T-helper 22 cell (primary cell): ENCODE data around the gene ARFGAP2.
"Not testable (repeated sequence)": the region's sequence is repeated elsewhere in the genome, so short reads cannot be mapped to it uniquely, and the experiment has no call there.

ENCODE experiments used
- DNase-seq: peaks from one replicate; pipeline ENCODE4 v3.0.0-alpha.2; 2020; ENCODE audit warnings: low read depth

The ARFGAP2 gene

GRCh38 chr11:47176328-47177228 lies at the start of gene ARFGAP2:
Gene ARFGAP2, minus strand, starts transcription at chr11:47176879. Its CDS starts 26 bp downstream, at chr11:47176853.
- DNase-seq = peak; percentile 94

GRCh38 chr11:47225552-47226400 lies 49.1 kb upstream of the ARFGAP2 start:
- no peak for DNase-seq

DNA sequence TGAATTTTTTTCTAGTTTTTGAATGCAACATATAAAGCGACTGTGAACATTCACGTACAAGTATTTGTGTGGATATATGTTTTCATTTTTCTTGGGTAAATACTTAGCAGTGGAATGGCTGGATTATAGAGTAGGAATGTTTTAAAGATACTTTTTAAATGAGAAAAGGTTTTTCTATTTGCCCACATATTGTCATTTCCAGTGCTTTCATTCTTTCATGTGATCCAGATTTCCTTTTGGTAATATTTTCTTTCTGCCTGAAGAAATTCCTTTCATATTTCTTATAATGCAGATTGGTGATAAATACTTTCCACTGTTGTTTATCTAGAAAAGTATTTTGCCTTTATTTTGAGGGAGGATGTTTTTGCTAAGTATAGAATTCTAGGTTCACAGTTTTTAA lies 46.0 kb upstream of the ARFGAP2 start:
- DNase-seq = no peak

- DNase-seq = no peak
Measured at GRCh38 chr11:47220401-47220821, 43.7 kb upstream of the ARFGAP2 start.

GRCh38 chr11:47216121-47216798 lies 39.6 kb upstream of the ARFGAP2 start:
- peak; percentile 29 for DNase-seq

- DNase-seq = no peak
Measured at GRCh38 chr11:47215366-47215910, 38.8 kb upstream of the ARFGAP2 start.

GRCh38 chr11:47213950-47214565 lies 37.4 kb upstream of the ARFGAP2 start:
- peak; percentile 78 for DNase-seq

GRCh38 chr11:47212938-47213337 lies 36.3 kb upstream of the ARFGAP2 start:
- no peak for DNase-seq

DNA sequence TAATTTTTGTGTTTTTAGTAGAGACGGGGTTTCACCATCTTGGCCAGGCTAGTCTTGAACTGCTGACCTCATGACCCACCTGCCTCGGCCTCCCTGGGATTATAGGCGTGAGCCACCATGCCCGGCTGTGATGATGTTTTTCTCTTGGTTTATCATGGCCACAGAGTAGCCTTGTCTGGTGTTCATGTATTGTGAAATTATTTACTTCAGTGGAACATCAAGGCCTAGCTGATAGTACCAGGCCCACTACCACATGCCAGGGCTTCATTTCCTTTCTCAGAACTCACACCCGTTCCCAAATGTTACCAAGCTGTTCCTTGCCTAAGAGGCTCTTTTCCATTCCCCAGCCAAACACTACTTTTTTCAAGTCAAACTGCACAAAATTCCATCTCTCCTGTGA lies 31.9 kb upstream of the ARFGAP2 start:
- DNase-seq = no peak

DNA sequence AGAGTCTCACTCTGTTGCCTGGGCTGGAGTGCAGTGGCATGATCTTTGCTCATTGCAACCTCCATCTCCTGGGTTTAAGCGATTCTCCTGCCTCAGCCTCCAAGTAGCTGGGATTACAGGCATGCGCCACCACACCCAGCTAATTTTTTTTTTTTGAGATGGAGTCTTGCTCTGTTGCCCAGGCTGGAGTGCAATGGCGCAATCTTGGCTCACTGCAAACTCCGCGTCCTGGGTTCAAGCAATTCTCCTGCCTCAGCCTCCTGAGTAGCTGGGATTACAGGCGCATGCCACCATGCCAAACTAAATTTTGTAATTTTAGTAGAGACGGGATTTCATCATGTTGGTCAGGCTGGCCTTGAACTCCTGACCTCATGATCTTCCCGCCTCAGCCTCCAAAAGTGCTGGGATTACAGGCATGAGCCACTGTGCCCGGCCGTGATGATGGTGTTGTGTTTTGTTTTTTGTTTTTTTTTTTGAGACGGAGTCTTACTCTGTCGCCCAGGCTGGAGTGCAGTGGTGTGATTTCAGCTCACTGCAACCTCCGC lies 31.4 kb upstream of the ARFGAP2 start:
- DNase-seq = not testable (repeated sequence)

DNA sequence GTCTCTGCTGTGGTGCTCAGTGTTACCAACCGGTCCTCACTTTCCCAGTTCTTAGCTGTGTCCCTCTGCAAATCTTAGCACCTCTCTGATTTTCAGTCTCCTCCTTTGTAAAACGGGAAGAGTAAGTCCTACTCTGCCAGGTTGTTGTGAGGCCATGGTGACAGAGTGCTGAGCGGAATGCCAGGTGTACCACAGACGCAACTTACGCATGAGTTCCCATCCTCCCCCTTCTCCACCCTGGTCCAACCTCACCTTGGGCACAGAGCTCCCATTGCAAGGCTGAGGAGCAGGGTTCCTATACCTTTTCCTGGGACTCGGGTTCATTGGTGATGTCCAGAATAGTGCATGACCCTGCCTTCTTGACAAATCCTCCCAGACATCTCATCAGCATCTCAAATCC lies 30.8 kb upstream of the ARFGAP2 start:
- no peak for DNase-seq

- DNase-seq = not testable (repeated sequence)
Measured at GRCh38 chr11:47206577-47206976, 29.9 kb upstream of the ARFGAP2 start.

DNA sequence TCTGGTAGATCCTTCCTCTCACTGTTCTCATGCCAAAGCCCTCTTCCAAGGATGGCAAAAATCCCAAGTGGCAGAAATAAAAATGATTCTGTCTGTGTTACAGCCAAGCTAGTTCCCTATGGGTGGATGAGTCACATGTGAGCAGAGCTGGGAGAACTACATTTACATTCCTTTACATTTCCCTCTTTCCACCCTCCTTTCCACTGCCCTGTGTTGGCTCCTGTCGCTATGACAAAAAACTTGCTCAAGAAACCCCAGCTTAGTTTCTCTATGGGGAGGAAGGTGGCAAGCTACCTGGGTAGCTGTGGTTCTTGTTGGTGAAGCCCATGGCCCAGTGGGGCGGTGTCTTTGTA lies 27.9 kb upstream of the ARFGAP2 start:
- no peak for DNase-seq

DNA sequence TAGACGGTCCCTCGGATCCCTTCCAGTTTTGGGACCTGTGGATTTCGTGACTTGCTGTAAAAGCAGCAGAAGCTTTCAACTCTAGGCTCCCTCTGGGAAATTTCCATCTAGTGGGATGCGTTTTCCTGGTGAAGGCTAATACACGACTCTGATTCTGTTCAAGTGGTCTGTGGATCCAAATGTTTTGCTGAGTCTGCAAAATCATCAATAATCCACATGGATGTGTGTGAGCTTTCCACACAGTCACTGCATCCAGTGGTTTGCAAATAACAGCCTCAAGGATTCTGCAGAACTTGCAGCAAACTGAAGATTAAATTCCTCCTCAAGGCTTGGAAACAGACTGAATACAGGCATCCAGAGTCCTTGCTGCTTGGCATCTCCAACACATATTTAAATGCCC lies 25.9 kb upstream of the ARFGAP2 start:
- no peak for DNase-seq

- no peak for DNase-seq
Measured at GRCh38 chr11:47201015-47201414, 24.3 kb upstream of the ARFGAP2 start.

DNA sequence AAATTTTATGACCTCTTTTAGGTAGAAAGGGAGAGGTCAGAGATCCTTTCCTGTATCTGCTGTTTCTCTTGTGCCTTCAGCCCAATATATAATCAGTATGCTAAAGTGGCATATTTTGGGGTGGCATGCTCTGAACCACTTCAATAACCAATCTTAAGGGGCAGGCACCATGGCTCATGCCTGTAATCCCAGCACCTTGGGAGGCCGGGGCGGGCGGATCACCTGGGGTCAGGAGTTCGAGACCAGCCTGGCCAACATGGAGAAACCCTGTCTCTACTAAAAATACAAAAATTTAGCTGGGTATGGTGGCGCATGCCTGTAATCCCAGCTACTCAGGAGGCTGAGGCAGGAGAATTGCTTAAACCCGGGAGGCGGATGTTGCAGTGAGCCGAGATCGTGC lies 21.5 kb upstream of the ARFGAP2 start:
- DNase-seq = not testable (repeated sequence)

DNA sequence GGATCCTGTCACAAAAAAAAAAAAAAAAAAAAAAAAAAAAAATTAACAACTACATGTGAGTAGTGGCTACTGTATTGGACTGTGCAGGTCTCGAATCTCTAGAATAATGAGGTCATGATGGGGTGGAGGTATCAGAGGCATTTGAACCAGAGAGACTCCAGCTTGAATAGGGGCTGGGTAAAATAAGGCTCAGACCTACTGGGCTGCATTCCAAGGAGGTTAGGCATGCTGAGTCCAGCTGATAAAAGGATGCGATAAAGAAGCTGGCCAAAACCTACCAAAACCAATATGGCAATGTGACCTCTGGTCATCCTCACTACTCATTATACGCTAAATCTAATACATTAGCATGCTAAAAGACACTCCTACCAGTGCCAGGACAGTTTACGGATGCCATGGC lies 15.4 kb upstream of the ARFGAP2 start:
- no peak for DNase-seq

DNA sequence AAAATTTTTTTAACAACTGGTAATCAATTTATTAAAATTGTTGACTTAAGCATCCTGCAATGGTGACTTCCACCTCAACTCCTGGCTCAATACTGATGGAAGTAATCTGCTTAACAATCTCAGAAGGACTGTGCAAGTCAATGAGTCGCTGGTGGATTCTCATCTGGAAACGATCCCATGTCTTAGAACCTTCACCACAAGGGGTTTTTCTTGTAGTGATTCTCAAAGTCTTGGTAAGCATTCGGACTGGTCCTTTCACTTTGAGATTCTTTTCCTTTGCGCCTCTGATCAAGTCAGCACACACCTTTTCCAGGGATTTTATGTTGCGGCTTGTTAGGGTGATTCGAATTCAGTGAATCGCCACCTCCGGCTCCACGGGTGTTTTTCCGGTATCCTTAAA lies 14.5 kb upstream of the ARFGAP2 start:
- not testable (repeated sequence) for DNase-seq

GRCh38 chr11:47189100-47189834 lies 12.6 kb upstream of the ARFGAP2 start:
- no peak for DNase-seq

DNA sequence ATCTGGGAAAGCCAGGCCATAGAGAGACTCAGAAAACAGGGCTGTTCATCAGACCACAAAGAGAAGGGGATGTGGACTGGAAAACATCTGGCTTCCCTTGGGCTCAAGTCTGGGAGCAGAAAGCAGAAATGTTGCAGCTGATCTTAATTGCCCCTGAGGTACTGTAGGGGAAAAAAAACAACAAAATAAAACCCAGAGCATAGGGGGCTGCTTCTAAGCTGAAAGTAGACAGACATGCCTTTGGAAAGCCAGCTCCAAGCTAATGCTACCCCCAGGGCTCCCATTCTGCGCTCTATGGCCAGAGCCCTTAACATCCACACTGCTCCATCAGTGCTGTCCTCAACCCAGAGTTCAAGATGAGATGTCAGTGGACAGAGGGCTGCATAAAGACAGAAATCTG lies 11.6 kb upstream of the ARFGAP2 start:
- no peak for DNase-seq

DNA sequence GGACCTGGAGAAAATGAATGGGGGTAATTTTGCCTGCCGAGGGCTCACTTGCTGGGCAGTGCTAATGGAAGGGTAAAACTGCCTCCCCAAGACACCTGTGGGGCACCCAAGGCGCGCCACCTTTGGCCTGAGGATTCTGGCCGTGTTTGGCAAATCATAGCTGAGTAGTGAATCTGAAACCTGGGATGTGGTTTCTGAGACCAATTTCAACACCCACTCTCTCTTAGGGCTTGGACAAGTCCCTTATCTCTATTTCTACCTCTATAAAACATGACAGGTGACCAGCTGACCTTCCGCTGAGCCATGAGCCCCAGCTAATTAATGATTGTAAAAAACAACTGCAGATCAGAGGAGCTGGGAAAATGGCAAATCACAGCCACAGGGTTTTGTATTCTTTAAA lies 11.0 kb upstream of the ARFGAP2 start:
- DNase-seq = no peak
